Mesodermal cell (in vitro differentiated cells): Measurements from ENCODE around the gene SERP2.

Experiments used
- H3K27ac ChIP-seq: 2 replicates; pipeline ENCODE4 v1.7.0; 2013; ENCODE audit warnings: mild to moderate bottlenecking, low read depth, low read length, moderate library complexity; ENCODE audit not compliant: severe bottlenecking
- H3K36me3 ChIP-seq: 2 replicates; pipeline ENCODE4 v1.7.1; 2013; ENCODE audit warnings: mild to moderate bottlenecking, low read length, moderate library complexity; ENCODE audit not compliant: control insufficient read depth, insufficient read depth
- H3K4me1 ChIP-seq: one replicate; pipeline ENCODE4 v1.7.1; 2013; ENCODE audit warnings: mild to moderate bottlenecking, low read length; ENCODE audit not compliant: insufficient read depth, control insufficient read depth, poor library complexity, severe bottlenecking
- H3K4me3 ChIP-seq: 2 replicates; pipeline ENCODE4 v1.7.0; 2013; ENCODE audit warnings: low read length, control low read depth, mild to moderate bottlenecking; ENCODE audit not compliant: insufficient read depth, poor library complexity, severe bottlenecking; ENCODE audit errors: extremely low read depth
- H3K9me3 ChIP-seq: 2 replicates; pipeline ENCODE4 v1.7.1; 2013; ENCODE audit warnings: mild to moderate bottlenecking, low read length, moderate library complexity; ENCODE audit not compliant: control insufficient read depth
- WGBS, 2 experiments: methylation state at CpG; one replicate each; pipeline ENCODE4 v1.1.5; 2013; ENCODE audit warnings: missing lambda C conversion rate in 2 of 2; ENCODE audit not compliant: insufficient coverage in 2 of 2; 5-methylcytosine and 5-hydroxymethylcytosine counted together

Gene SERP2

DNA sequence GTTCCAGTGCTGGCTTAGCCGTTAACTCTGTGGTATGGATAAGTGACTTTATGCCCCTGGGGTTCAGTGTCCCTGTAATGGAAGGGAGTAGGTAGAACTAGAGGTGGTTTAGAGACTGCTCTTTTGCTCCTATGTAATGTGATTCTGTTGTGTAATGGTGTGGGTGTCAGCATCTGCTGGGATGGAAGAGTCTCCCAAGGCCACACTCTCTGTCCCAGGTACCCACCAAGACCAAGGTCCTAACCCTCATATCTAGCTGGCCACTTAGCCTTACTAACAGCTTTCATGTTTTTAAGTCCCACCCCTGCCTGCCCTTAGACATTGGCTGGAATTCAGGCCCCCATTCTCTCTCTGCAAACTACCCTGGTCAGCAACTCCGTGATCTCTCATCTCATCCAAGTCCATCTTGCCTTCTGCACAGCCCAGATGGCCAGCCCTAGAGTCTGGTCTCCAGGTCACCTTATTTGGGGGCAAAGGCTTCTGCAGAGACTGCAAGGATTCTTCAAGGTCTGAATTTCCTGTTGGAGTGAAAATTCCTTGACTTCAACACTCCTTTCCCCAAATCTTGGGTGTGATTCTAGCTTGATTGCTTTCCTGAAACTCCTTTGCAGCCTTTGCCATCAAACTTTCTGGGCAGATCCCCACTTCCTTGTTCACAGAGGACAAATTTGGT lies 48.4 kb downstream of the SERP2 start:
- Histone ChIP-seq H3K36me3 (no peaks in the 10 kb centered on the region), H3K4me3 (no peak overlapping the region)
- 86 to 100% methylated on average over 1 to 2 of the region's 2 CpGs for WGBS, 2 experiments

DNA sequence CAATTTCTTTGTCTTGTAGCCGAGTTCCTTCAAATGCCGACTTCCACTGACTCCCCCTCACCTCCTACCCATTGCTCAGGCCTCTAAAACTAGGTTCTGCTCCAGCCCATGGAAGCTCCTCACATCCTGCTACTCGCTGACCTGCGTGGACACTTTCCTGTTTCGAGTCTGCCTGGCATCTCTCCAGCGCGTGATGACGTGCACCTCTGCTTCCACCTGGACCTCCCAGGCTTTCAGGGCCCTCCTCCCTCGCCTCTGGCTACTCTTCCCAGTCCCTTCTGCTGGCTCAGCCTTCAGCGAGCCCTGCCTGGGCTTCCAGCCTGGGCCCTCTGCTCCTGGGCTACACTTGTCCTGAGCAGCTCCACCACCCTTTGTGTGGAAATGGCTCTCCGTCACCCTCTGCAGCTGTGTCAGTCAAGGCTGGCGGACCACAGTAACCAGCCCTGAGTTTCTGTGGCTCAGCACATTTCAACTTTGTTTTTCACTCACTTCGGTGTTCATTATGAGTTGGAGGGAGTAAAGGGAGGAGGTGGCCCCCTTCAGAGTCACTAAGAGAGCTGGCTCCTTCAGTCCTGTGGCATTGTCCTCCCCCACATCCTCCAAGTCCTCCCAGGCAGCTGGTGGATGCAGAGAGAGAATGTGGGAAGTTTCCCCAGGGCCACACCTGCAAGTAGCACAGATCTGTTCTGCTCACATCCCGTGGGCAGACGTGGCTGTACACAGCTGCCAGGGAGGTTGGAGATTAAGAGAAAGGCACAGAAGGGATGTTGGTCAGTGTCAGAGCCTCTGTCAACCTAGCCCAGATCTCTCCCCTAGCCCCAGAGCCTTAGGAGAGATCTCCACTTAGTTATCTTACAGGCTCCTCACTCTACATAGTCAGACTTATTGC lies 49.4 kb downstream of the SERP2 start:
- 88 to 94% methylated on average over 11 to 13 of the region's 15 CpGs for WGBS, 2 experiments
- Histone ChIP-seq H3K4me1 (peaks cover 2% of the 10 kb centered on the region), H3K4me3 (no peak overlapping the region), H3K9me3 (peaks cover 4% of the 10 kb centered on the region), H3K27ac (no peak overlapping the region), H3K36me3 (no peaks in the 10 kb centered on the region)

More for the DNA sequence above, 48.4 kb downstream of the SERP2 start:
- H3K9me3 ChIP-seq: no peaks in the 10 kb centered on the region
- no peak overlapping the region for H3K27ac ChIP-seq
- H3K4me1 ChIP-seq: peaks cover 10% of the 10 kb centered on the region

GRCh38 chr13:44423824-44424223 lies 50.2 kb downstream of the SERP2 start:
- H3K9me3 ChIP-seq: peaks cover 4% of the 10 kb centered on the region
- no peak overlapping the region for H3K4me3 ChIP-seq
- 95% methylated on average over 5 of the region's 5 CpGs for WGBS, 2 experiments
- H3K4me1 ChIP-seq: no peaks in the 10 kb centered on the region
- no peak overlapping the region for H3K27ac ChIP-seq
- no peaks in the 10 kb centered on the region for H3K36me3 ChIP-seq

DNA sequence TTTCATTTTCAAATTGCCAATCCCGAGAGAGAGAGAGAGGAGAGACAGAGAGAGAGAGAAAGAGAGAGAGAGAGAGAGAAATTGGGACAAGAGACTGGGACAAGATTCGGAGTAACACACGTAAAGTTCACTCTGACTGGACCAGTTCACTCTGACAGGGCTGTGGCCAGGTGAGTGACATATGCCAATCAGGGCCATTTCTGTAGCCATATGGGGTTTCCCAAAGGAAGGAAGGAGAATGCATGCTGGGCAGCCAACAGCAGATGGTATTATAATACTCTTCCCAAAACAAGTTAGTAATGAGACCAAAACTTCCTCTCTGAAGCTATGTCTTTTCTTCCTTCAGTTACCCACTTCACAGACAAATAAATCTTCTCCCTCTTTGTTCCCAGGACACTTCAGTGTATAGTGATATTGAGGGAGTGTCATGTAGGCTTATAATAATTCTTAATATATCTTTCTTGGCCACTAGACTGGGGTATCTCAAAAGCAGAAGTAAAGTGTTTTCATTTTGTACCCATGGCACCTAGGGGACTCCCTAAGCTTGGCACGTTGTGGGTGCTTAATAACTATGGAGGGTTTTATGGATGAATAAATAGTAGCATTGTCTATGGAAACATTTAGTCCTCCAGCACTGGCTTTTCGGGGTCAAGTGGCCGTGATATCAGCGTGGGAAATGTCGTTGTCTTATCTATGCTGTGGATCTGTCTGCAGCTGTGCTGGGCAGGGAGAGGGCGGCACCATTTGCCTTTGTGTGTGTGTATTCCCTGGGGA lies 51.6 kb downstream of the SERP2 start:
- Histone ChIP-seq H3K36me3 (no peaks in the 10 kb centered on the region), H3K27ac (no peak overlapping the region), H3K9me3 (peaks cover 4% of the 10 kb centered on the region), H3K4me1 (no peaks in the 10 kb centered on the region), H3K4me3 (no peak overlapping the region)
- WGBS, 2 experiments: 79 to 86% methylated on average over 8 to 9 of the region's 9 CpGs

DNA sequence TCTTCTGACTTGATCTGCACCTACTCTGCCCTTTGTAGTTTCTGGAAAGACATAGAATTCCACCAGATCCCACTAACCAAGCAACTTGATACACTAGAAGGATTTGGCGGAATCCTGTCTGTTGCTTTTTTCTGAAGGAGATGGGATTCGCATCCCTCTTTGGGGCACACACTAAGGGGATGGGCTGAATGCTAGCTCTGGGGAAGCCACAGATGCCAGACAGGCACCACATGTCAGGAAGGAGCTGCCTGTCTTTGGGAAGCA lies 52.1 kb downstream of the SERP2 start:
- H3K36me3 ChIP-seq: no peaks in the 10 kb centered on the region
- peaks cover 4% of the 10 kb centered on the region for H3K9me3 ChIP-seq
- no peak overlapping the region for H3K27ac ChIP-seq
- WGBS, 2 experiments: 88 to 93% methylated on average over 2 of the region's 2 CpGs
- H3K4me1 ChIP-seq: no peaks in the 10 kb centered on the region
- H3K4me3 ChIP-seq: no peak overlapping the region

- H3K36me3 ChIP-seq: no peaks in the 10 kb centered on the region
- H3K4me1 ChIP-seq: no peaks in the 10 kb centered on the region
- no peak overlapping the region for H3K4me3 ChIP-seq
- H3K9me3 ChIP-seq: peaks cover 4% of the 10 kb centered on the region
- no peak overlapping the region for H3K27ac ChIP-seq
- 90 to 93% methylated on average over 3 of the region's 3 CpGs for WGBS, 2 experiments
These were observed 52.8 kb downstream of the SERP2 start for GRCh38 chr13:44426461-44426860.

DNA sequence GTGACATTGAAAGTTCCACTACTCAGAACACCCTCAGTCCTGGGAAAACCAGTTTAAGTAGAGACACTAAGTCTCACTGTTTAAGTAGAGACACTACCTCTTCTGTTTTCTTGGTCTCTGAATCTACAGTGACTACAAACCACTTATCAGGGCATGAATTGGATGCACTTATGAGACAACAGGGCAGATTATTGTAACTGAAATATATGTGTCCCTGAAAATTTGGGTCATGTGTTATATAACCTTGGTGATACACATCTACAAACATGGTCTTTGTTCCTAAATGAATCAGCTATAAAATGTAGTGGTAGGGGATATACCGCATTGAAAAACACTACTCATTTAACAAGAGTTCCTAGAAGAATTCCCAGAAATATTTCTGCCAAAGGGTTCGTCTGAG lies 55.7 kb downstream of the SERP2 start:
- Histone ChIP-seq H3K27ac (no peak overlapping the region), H3K9me3 (peaks cover 4% of the 10 kb centered on the region), H3K4me1 (peaks cover 3% of the 10 kb centered on the region), H3K4me3 (no peak overlapping the region), H3K36me3 (peaks cover 18% of the 10 kb centered on the region)
- WGBS, 2 experiments: no CpG with 5 or more reads among the region's 2 CpGs

DNA sequence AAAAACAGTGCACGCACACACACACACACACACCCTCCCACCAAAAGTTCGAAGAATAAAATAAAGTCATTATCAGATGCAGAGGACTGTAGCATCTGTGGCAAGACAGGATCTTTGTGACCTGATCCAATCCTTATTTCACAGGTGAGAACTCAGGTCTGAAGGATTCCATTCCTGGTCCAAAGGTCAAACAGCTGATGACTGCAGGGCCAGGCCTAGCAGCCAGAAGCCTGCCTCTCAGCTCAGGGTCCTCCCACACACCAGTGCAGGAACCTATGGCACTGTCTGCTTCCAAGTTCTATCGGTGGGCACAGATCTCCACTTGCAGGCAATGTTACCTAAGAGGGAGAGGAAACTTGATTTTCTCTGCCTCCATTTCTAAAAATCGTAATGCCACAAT lies 57.5 kb downstream of the SERP2 start:
- Histone ChIP-seq H3K27ac (no peak overlapping the region), H3K4me3 (no peak overlapping the region), H3K9me3 (peaks cover 4% of the 10 kb centered on the region), H3K4me1 (peaks cover 5% of the 10 kb centered on the region), H3K36me3 (peaks cover 24% of the 10 kb centered on the region)
- WGBS, 2 experiments: 81 to 92% methylated on average over 2 to 3 of the region's 4 CpGs

- 85 to 96% methylated on average over 5 of the region's 5 CpGs for WGBS, 2 experiments
- Histone ChIP-seq H3K36me3 (peaks cover 24% of the 10 kb centered on the region), H3K27ac (no peak overlapping the region), H3K4me1 (peaks cover 5% of the 10 kb centered on the region), H3K9me3 (no peaks in the 10 kb centered on the region), H3K4me3 (no peak overlapping the region)
These were observed 59.0 kb downstream of the SERP2 start for GRCh38 chr13:44432650-44433049.

- H3K27ac ChIP-seq: no peak overlapping the region
These were observed 60.5 kb downstream of the SERP2 start for GRCh38 chr13:44433863-44434765.

More at GRCh38 chr13:44433863-44434765, 60.5 kb downstream of the SERP2 start:
- no peaks in the 10 kb centered on the region for H3K9me3 ChIP-seq
- peaks cover 8% of the 10 kb centered on the region for H3K4me1 ChIP-seq
- H3K36me3 ChIP-seq: peaks cover 24% of the 10 kb centered on the region
- peak overlapping the region; percentile 75 for H3K4me3 ChIP-seq
- 93 to 99% methylated on average over 8 to 11 of the region's 15 CpGs for WGBS, 2 experiments
